ENCODE data around the gene GNPDA1.
"Not testable (repeated sequence)": the region's sequence is repeated elsewhere in the genome, so short reads cannot be mapped to it uniquely, and the experiment has no call there.

- not testable (repeated sequence) for TF ChIP-seq EZH2 (IDR thresholded peaks at IDR 0.05; ENCODE audit: borderline replicate concordance, low read depth, low read length, severe bottlenecking); CTCF (IDR thresholded peaks at IDR 0.05; ENCODE audit: borderline replicate concordance, extremely low read depth, low read length, poor library complexity, severe bottlenecking)
Measured at GRCh38 chr5:142052026-142052425, 39.2 kb upstream of the GNPDA1 start.

All from DND-41 (cell line).